Measurements from ENCODE around the gene TMEM117.

GRCh38 chr12:43896496-43896895 is 60.6 kb downstream of the TMEM117 start:
- TF ChIP-seq CTCF (IDR thresholded peaks at IDR 0.05; ENCODE audit: low read depth, low read length) (no peak), EZH2phosphoT487 (IDR thresholded peaks at IDR 0.05; ENCODE audit: low read depth) (no peak)
